Measurements from ENCODE around the gene PSKH1.
"Not testable (repeated sequence)": the region's sequence is repeated elsewhere in the genome, so short reads cannot be mapped to it uniquely, and the experiment has no call there.

PSKH1 gene

DNA sequence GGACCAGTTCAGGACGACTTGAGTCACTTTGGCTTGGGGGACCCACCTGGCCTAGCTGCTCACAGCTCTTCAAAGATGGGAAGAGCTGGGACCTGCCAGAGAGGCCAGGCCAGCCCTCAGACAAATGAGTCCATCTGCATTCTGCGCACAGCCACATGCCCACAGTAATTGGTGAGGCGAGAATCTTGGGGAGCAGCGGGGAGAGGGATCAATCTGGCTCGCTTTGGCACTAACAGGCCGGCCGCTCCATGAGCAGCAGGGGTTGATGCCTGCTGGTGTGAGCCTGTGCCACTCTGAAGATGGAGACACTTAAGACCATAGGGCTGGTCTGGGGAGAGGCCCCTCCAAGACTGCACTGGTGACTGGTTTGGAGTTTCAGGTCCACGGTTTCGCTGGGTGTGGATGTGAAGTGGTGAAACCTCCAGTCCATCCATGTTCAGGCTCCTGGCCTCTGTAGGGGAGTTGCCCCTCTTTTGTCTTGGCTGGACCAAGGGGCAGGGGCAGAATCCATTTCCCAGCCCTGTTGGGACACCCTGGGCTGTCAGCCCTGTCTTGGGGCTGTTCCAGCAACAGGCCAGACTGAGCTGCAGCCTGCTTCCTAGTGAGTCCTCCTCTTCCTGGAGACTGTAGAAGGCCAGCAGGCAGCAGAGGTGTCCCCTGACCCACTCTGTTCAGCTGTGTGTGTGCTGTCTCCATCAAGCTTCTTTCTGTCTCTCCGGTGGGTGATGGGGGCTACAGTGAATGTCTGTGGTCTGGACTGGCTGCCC, 31.3 kb downstream of the PSKH1 start:
- DNase-seq, result no peak

DNA sequence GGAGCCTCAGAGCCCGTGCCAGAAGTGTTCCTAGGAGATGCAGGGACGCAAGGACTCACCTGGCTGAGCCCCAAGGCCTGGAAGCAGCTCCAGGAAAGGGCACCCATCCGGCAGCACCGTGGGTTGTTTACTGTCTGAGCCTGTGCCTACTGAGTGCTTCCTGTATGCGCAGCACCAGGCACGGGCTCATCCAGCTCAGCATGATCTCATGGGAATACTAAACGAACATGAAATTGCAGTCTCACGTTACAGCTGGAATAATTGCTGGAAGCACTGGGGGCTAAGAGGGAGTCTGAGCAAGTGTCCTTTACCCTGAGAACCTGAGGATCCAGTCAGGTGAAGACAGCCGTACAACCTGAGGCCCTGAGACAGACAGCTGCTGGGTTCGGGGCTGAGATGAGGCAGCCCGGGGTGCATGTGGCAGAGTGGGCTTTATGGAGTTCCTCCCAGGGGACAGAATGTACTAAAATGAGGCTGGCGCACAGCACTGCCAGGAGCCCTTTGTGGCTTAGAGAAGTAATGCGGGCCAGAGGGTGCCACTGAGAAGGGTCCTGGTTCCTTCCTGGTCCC, 33.2 kb downstream of the PSKH1 start:
- no peak for DNase-seq

GRCh38 chr16:67927131-67927941, 34.3 kb downstream of the PSKH1 start:
- DNase-seq, result no peak

GRCh38 chr16:67928147-67928546, 35.1 kb downstream of the PSKH1 start:
- DNase-seq, result no peak

- DNase-seq, result peak; percentile 49
Observed at GRCh38 chr16:67928561-67929364, 35.7 kb downstream of the PSKH1 start.

- DNase-seq, result no peak
Observed at GRCh38 chr16:67930191-67930590, 37.1 kb downstream of the PSKH1 start.

- no peak for DNase-seq
Observed at GRCh38 chr16:67930678-67931211, 37.7 kb downstream of the PSKH1 start.

GRCh38 chr16:67931712-67932461, 38.8 kb downstream of the PSKH1 start, which contains the start of gene CTRL:
CTRL (minus strand) TSS chr16:67931862; CDS start chr16:67931852, 10 bp downstream.
- no peak for DNase-seq

DNA sequence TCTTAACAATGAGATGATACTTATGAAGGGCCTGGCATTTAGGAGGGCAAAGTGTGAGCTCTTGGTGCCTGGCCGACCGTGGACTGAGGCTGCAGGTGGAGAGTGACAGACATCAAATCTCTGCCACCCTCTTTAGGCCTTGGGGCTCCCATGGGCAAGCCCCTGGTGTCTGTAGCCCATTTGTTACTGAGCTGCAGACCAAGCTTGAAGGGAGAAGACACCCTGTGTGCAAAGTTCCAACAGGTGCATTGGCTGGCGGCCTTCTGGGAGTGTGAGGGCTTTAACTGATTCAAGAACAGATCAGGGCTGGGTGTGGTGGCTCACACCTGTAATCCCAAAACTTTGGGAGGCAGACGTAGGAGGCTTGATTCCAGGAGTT, 39.4 kb downstream of the PSKH1 start:
- no peak for DNase-seq

DNA sequence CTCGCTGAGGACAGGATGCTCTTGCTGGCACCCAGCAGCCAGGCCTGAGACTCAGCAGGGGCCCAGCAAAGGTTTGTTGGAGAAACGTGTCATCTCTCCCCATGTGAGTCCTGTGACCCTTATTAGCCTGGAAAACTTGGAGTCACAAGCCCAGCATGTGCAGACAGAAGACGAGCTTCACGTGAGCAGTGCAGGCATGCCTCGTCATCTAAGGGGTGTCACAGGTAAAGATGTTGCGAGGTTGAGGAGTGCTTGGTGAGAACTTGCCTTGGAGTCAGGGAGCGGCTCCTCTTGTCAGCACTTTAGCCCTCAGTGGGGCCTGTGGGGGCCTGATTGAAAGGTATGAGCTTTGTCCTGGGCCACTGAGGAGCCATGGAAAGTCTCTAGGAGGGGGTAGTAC, 40.8 kb downstream of the PSKH1 start:
- no peak for DNase-seq

DNA sequence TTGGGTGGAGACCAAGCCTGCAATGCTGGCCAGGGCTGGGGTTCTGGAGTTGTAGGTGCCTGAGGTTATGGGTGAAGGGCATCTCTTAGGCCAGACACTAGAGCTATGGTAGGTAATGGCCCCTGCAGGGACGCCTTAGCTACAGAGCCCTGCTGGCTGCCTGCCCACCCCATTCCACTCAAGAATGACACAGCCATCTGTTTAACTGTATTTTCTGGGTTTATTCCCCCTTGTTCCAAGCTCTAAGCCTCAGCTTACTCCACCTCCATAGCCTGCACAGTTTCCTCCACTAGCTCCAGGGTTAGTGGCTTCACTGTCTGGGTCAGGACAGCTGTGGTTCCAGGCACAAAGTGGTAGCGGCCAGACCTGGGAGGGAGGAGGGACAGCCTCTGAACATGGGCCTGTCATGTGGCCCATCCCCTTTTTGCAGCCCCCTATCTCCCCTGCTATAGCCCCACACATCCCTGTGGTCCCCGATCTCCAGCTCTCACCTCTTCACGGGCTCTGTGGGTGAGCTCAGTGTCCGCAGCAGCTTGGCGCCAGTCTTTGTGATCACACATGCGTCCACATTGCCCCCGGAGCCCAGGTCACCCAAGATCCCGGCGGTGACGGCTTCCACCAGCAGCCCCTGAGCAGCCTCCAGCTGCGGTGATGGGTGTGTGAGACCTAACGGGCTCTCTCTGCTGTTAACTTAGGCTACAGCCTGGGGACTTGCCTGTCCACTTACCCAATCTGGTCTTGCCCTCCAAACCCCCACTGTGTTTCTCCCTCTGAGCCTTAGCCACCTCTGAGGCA, 41.4 kb downstream of the PSKH1 start:
- no peak for DNase-seq

DNA sequence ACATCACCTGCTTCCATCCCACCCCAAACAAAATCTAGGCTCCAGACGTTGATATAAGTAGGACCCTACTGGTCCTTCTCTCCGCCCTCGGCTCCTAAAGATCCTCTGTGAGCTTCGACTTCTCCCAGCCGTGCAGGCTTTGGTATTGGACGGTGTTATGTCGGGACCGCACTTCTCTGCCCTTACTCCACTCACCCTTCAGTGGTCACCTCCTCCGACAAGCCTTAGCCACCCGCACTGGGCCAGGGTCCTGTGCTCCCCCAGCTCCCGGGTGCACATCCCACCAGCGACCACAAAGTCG, 42.0 kb downstream of the PSKH1 start:
- DNase-seq, result peak; percentile 51

DNA sequence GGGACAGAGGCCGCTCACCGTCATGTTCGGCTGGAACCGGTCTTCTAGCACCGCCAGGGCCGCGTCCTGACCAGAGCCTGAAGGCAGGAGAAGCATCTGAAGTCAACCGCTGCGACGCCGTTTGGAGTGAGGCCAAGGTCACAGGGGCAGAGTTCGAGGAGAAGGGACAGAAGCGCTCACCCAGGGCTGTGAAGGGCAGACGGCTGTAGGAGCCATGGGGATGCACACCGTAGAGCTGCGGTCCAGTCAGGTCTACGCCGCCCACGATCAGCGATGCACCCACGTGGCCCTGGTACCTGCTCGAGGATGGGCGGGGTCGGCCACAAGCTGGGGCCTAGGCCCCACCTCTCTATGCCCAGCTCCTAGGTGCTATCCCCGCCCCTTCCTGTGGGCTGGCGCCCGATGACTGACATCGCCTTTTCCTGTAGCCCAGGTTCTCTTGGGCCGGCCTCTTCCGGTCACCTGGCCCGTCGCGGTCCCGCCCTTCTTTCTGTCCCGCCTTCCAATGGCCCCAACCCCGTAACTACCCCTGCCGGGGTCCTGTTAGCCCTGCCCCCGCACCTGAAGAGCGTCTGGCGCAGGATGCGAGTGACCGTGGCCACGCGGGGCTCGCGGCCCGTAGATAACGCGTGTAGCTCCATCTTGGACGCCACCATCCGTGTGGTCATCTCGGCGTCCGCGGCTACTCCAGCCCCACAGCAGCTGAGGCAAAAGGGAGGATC, 42.5 kb downstream of the PSKH1 start:
- DNase-seq, result peak; percentile 93

GRCh38 chr16:67936124-67936879, 43.2 kb downstream of the PSKH1 start, which contains the start of gene PSMB10:
PSMB10 (minus strand) TSS chr16:67936850; CDS start chr16:67936749, 101 bp downstream.
- DNase-seq, result peak; percentile 67

GRCh38 chr16:67936880-67937605, 44.0 kb downstream of the PSKH1 start:
- no peak for DNase-seq

DNA sequence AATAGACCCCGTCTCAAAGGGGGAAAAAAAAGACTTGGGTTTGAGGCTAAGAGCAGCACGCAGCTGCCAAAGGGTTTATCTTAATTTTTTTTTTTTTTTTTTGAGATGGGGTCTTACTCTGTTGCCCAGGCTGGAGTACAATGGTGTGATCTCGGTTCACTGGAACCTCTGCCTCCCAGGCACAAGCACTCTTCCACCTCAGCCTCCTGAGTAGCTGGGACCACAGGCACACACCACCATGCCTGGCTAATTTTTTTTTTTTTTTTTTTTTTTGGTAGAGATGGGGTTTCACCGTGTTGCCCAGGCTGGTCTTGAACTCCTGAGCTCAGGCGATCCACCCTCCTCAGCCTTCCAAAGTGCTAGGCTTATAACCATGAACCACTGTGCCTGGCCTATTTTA, 44.7 kb downstream of the PSKH1 start:
- not testable (repeated sequence) for DNase-seq

DNA sequence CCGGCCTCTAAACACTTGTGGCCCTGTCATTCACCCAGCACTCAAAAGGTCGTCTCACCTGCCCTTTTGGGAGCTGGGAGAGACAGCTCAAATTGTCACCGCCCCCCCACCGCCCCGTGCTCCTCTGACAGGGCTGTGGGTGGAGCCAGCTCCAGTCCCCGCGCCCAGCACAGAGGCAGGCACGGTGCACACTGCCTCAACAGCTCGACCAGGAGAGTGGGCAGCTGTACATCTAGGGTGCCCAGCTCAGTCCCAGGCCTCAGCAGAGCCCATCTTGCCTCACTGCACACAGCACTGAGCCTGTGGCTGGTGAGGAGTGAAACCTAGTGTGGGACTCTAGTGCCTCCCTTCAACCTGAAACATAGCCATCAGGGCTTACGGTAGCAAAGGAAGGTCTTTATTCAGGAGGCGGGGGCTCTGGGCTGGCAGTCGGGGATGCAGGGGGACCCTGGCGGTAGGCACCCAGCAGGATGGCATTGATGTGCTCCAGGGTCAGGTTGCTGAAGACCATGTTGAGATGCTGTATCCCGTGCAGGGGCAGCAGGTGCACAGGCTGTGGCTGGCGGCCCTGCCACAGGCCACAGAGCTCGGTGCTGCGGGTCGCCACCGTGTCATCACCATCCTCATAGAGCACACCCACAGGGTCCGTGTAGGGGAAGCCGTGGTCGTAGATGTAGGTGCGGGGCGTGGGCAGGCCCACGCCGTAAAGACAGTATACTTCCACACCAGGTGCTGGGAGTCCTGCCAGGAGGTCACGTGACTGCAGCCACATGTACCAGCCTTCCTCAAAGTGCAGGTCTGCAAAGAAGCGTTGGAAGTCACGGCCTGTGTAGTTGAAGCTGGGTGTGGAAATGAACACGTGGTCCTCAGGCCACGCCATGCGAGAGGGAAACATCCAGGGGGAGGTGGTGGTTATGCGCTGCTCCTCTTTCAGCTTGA, 46.7 kb downstream of the PSKH1 start:
- DNase-seq, result no peak

All from right kidney (tissue), 1 donor.